H1 (cell line): Measurements from ENCODE around the gene KCNMA1. TPM values are rescaled to one million over a fixed set of nuclear protein-coding genes. Genes with fewer than 3 reads are reported as not detected.

ENCODE experiments used
- CTCF ChIA-PET: fragments of 300-600 bp; sonication (Branson Sonifier 250); formaldehyde crosslinking; loops from one replicate; lab custom pipeline; 2021; ENCODE audit not compliant: partially characterized antibody; lab: Charles Lee
- POLR2A ChIA-PET: fragments of 300-600 bp; sonication (Branson Sonifier 250); formaldehyde crosslinking; loops from one replicate; lab custom pipeline; 2021; ENCODE audit warnings: inconsistent platforms; ENCODE audit not compliant: partially characterized antibody; lab: Charles Lee
- DNase-seq, 2 experiments: peaks; one replicate each; pipeline versions ENCODE4 v3.0.0 to v3.0.0-alpha.2; 2010 to 2022; ENCODE audit warnings: low spot score in 2 of 2, low read depth in 1 of 2, mixed read lengths in 1 of 2
- FAIRE-seq: peaks from 2 replicates; lab custom pipeline; 2011; peaks lifted over from hg19 to GRCh38; lab: Jason Lieb, UNC
- H2AFZ ChIP-seq: 2 replicates; pipeline ENCODE4 v1.8.1; 2012; ENCODE audit warnings: low read length, inconsistent platforms
- H2AK5ac ChIP-seq: 2 replicates; pipeline ENCODE4 v1.6.1; 2013; ENCODE audit warnings: low read depth, low read length
- H2BK120ac ChIP-seq: replicated peaks from 2 replicates; pipeline ENCODE3; 2013; ENCODE audit warnings: low read depth, low read length, inconsistent platforms
- H2BK12ac ChIP-seq: 2 replicates; pipeline ENCODE4 v1.6.1; 2013; ENCODE audit warnings: low read depth, low read length
- H2BK15ac ChIP-seq: 2 replicates; pipeline ENCODE4 v1.6.1; 2013; ENCODE audit warnings: low read length
- H2BK20ac ChIP-seq: 2 replicates; pipeline ENCODE4 v1.6.1; 2013; ENCODE audit warnings: low read length
- H2BK5ac ChIP-seq: 2 replicates; pipeline ENCODE4 v1.6.1; 2013; ENCODE audit warnings: low read depth, low read length
- H3K14ac ChIP-seq: 2 replicates; pipeline ENCODE4 v1.6.1; 2013; ENCODE audit warnings: inconsistent platforms; ENCODE audit not compliant: insufficient read length
- H3K18ac ChIP-seq: 2 replicates; pipeline ENCODE4 v1.6.1; 2013; ENCODE audit warnings: low read length; ENCODE audit errors: extremely low read depth
- H3K23ac ChIP-seq: 2 replicates; pipeline ENCODE4 v1.6.1; 2013; ENCODE audit warnings: inconsistent platforms; ENCODE audit not compliant: insufficient read length
- H3K23me2 ChIP-seq: 2 replicates; pipeline ENCODE4 v1.6.1; 2013; ENCODE audit warnings: low read depth, low read length
- H3K27ac ChIP-seq: 2 replicates; pipeline ENCODE4 v1.6.1; 2011; ENCODE audit warnings: low read depth, low read length, inconsistent platforms
- H3K27me3 ChIP-seq, 4 experiments: replicated peaks in 1 of 4; 1 replicate in 1 of 4; 2 replicates in 3 of 4; pipeline versions ENCODE4 v1.6.1 to v1.8.1; 2011 to 2013; ENCODE audit warnings: low read length in 3 of 4, mild to moderate bottlenecking in 3 of 4, inconsistent platforms in 2 of 4, mixed read lengths in 2 of 4, moderate library complexity in 1 of 4; ENCODE audit not compliant: control insufficient read depth in 3 of 4, insufficient read depth in 3 of 4; ENCODE audit errors: extremely low read depth in 1 of 4
- H3K36me3 ChIP-seq, 4 experiments: 2 replicates each; pipeline versions ENCODE4 v1.6.1 to v1.8.1; 2011 to 2013; ENCODE audit warnings: mild to moderate bottlenecking in 4 of 4, low read length in 3 of 4, moderate library complexity in 2 of 4, control low read depth in 1 of 4, inconsistent platforms in 1 of 4; ENCODE audit not compliant: insufficient read depth in 4 of 4, control insufficient read depth in 2 of 4
- H3K4ac ChIP-seq: replicated peaks from 2 replicates; pipeline ENCODE3; 2013; ENCODE audit warnings: low read length, low read depth, mixed read lengths, inconsistent platforms; ENCODE audit not compliant: insufficient read length
- H3K4me1 ChIP-seq, 4 experiments: replicated peaks in 1 of 4; 1 replicate in 1 of 4; 2 replicates in 3 of 4; pipeline versions ENCODE4 v1.6.1 to v1.8.1; 2011 to 2013; ENCODE audit warnings: low read length in 3 of 4, inconsistent platforms in 2 of 4, mixed read lengths in 1 of 4; ENCODE audit not compliant: insufficient read depth in 4 of 4, control insufficient read depth in 3 of 4
- H3K4me2 ChIP-seq, 2 experiments: 2 replicates each; pipeline versions ENCODE4 v1.6.1 to v1.8.1; 2011 to 2013; ENCODE audit warnings: low read depth in 2 of 2, low read length in 2 of 2, control low read depth in 1 of 2, inconsistent platforms in 1 of 2, mild to moderate bottlenecking in 1 of 2; ENCODE audit not compliant: insufficient read depth in 1 of 2
- H3K4me3 ChIP-seq, 4 experiments: fragments of 200-600, 300-600 bp in 1 of 4; sonication (generic), shearing (Covaris generic), sonication (Bioruptor Twin) in 1 of 4; 2 replicates each; pipeline versions ENCODE4 v1.5.1 to v1.8.1; 2011 to 2016; ENCODE audit warnings: low read length in 4 of 4, low read depth in 3 of 4, control low read depth in 2 of 4, inconsistent platforms in 2 of 4, mild to moderate bottlenecking in 2 of 4, mixed read lengths in 1 of 4, moderate library complexity in 1 of 4; ENCODE audit not compliant: insufficient read depth in 2 of 4; ENCODE audit errors: extremely low read depth in 1 of 4
- H3K56ac ChIP-seq: replicated peaks from 2 replicates; pipeline ENCODE3; 2013; ENCODE audit warnings: low read depth, mild to moderate bottlenecking, mixed read lengths, low read length, inconsistent platforms; ENCODE audit not compliant: insufficient read length
- H3K79me1 ChIP-seq: 2 replicates; pipeline ENCODE4 v1.6.1; 2013; ENCODE audit warnings: low read depth, low read length, control low read depth
- H3K79me2 ChIP-seq, 2 experiments: 2 replicates each; pipeline versions ENCODE4 v1.6.1 to v1.8.1; 2012 to 2013; ENCODE audit warnings: low read length in 2 of 2, mild to moderate bottlenecking in 2 of 2, inconsistent platforms in 1 of 2; ENCODE audit not compliant: insufficient read depth in 2 of 2, control insufficient read depth in 1 of 2
- H3K9ac ChIP-seq, 4 experiments: replicated peaks in 1 of 4; 1 replicate in 1 of 4; 2 replicates in 3 of 4; pipeline versions ENCODE4 v1.6.1 to v1.8.1; 2011 to 2013; ENCODE audit warnings: low read depth in 3 of 4, low read length in 3 of 4, control low read depth in 2 of 4, mild to moderate bottlenecking in 2 of 4, moderate library complexity in 2 of 4, inconsistent platforms in 1 of 4; ENCODE audit errors: extremely low read depth in 1 of 4
- H3K9me3 ChIP-seq, 2 experiments: 2 replicates each; pipeline versions ENCODE4 v1.6.1 to v1.8.1; 2012 to 2013; ENCODE audit warnings: mild to moderate bottlenecking in 2 of 2, moderate library complexity in 2 of 2, control low read depth in 1 of 2, inconsistent platforms in 1 of 2, low read depth in 1 of 2, low read length in 1 of 2, mixed read lengths in 1 of 2; ENCODE audit not compliant: insufficient read depth in 2 of 2
- H4K20me1 ChIP-seq, 2 experiments: replicated peaks in 1 of 2; 2 replicates each; pipeline versions ENCODE3 to v1.8.1; 2011 to 2013; ENCODE audit warnings: inconsistent platforms in 2 of 2, low read length in 2 of 2, mild to moderate bottlenecking in 1 of 2; ENCODE audit not compliant: insufficient read depth in 2 of 2, control insufficient read depth in 1 of 2
- H4K5ac ChIP-seq: 2 replicates; pipeline ENCODE4 v1.6.1; 2013; ENCODE audit warnings: low read length, low read depth, mixed read lengths, inconsistent platforms; ENCODE audit not compliant: insufficient read length
- H4K8ac ChIP-seq: 2 replicates; pipeline ENCODE4 v1.8.0; 2013; ENCODE audit warnings: mild to moderate bottlenecking, moderate library complexity, low read length, inconsistent platforms; ENCODE audit not compliant: insufficient read depth; ENCODE audit errors: extremely low read depth
- H4K91ac ChIP-seq: replicated peaks from 2 replicates; pipeline ENCODE3; 2013; ENCODE audit warnings: low read length, mixed read lengths, inconsistent platforms; ENCODE audit not compliant: insufficient read length
- BRCA1 ChIP-seq: IDR thresholded peaks from 2 replicates; pipeline ENCODE4 v1.6.1; 2012; ENCODE audit warnings: low read depth, low read length, improper control_type of control experiment
- CHD2 ChIP-seq: IDR thresholded peaks from 2 replicates; pipeline ENCODE4 v1.6.1; 2012; ENCODE audit warnings: low read length, improper control_type of control experiment
- GABPA ChIP-seq: IDR thresholded peaks from 2 replicates; pipeline ENCODE4 v1.6.1; 2011; ENCODE audit warnings: mild to moderate bottlenecking, low read length, moderate library complexity, borderline replicate concordance; ENCODE audit not compliant: insufficient read depth
- HDAC2 ChIP-seq, 2 experiments: fragments of 300-600 bp in 1 of 2; sonication (generic) in 1 of 2; IDR thresholded peaks; 2 replicates each; pipeline ENCODE4 v1.6.1; 2011 to 2012; ENCODE audit warnings: low read depth in 2 of 2, low read length in 2 of 2, mild to moderate bottlenecking in 2 of 2, moderate library complexity in 2 of 2, borderline replicate concordance in 1 of 2, inconsistent platforms in 1 of 2
- HDAC6 ChIP-seq: IDR thresholded peaks from one replicate; pipeline ENCODE4 v1.7.1; 2012; ENCODE audit warnings: low read depth, mild to moderate bottlenecking, inconsistent platforms, low read length, moderate library complexity
- KDM4A ChIP-seq: IDR thresholded peaks from one replicate; pipeline ENCODE4 v1.7.1; 2012; ENCODE audit warnings: low read depth, mild to moderate bottlenecking, moderate library complexity, low read length, inconsistent platforms; ENCODE audit not compliant: severe bottlenecking
- MAX ChIP-seq: IDR thresholded peaks from 2 replicates; pipeline ENCODE4 v1.6.1; 2012; ENCODE audit warnings: inconsistent platforms
- PHF8 ChIP-seq: fragments of 200-600 bp; sonication (generic); conservative IDR thresholded peaks from 2 replicates; pipeline ENCODE4 v1.7.1; 2012; ENCODE audit warnings: low read depth, mild to moderate bottlenecking, inconsistent platforms, low read length, moderate library complexity
- RNF2 ChIP-seq: fragments of 200-900, 300-1000 bp; sonication (generic); IDR thresholded peaks from 2 replicates; pipeline ENCODE4 v1.7.1; 2016; ENCODE audit warnings: borderline replicate concordance, low read depth, mild to moderate bottlenecking, antibody characterized with exemption, low read length; ENCODE audit not compliant: poor library complexity, severe bottlenecking; ENCODE audit errors: missing control alignments
- SP2 ChIP-seq: IDR thresholded peaks from 2 replicates; pipeline ENCODE4 v1.6.1; 2012; ENCODE audit warnings: mild to moderate bottlenecking, low read length, inconsistent platforms
- WGBS, 2 experiments: shearing (Covaris generic) in 1 of 2; methylation state at CpG; one replicate each; pipeline versions ENCODE4 v1.1.6 to v1.1.7; 2013 to 2015; ENCODE audit warnings: low lambda C conversion rate in 2 of 2, mixed read lengths in 2 of 2, inconsistent platforms in 1 of 2, low coverage in 1 of 2, missing lambda C conversion rate in 1 of 2; ENCODE audit not compliant: insufficient replicate concordance in 2 of 2, insufficient coverage in 1 of 2, insufficient read length in 1 of 2; ENCODE audit errors: extremely low coverage in 1 of 2, missing lambda C conversion rate in 1 of 2; 5-methylcytosine and 5-hydroxymethylcytosine counted together
- polyA plus RNA-seq, 7 experiments: library from polyadenylated mRNA; depleted of rRNA in 3 of 7; stranded (reverse) in 5 of 7; unstranded in 2 of 7; fragments of >200 nt in 5 of 7; fragments of 200-250 nt in 2 of 7; gene quantifications; 1 replicate in 5 of 7; 2 replicates in 1 of 7; 4 replicates in 1 of 7; pipeline versions ENCODE4 v1.2.1 to v1.2.3, GENCODE V29; 2011 to 2013; ENCODE audit warnings: missing spikeins in 2 of 7, mixed read lengths in 2 of 7
- total RNA-seq: library from RNA; stranded (reverse); fragmentation: NEBNext Ultra II Directional; extraction: Animal tissue kit (Norgen Biotek cat#: 25700); gene quantifications from 2 replicates; pipeline ENCODE4 v1.2.1, GENCODE V29; 2021

KCNMA1 gene
- total and polyA plus RNA-seq, 2 of the 8 experiments (the other 6 are each of a cell fraction or from before 2014, with no cell fraction given) = 10.2 to 11.1 TPM

DNA sequence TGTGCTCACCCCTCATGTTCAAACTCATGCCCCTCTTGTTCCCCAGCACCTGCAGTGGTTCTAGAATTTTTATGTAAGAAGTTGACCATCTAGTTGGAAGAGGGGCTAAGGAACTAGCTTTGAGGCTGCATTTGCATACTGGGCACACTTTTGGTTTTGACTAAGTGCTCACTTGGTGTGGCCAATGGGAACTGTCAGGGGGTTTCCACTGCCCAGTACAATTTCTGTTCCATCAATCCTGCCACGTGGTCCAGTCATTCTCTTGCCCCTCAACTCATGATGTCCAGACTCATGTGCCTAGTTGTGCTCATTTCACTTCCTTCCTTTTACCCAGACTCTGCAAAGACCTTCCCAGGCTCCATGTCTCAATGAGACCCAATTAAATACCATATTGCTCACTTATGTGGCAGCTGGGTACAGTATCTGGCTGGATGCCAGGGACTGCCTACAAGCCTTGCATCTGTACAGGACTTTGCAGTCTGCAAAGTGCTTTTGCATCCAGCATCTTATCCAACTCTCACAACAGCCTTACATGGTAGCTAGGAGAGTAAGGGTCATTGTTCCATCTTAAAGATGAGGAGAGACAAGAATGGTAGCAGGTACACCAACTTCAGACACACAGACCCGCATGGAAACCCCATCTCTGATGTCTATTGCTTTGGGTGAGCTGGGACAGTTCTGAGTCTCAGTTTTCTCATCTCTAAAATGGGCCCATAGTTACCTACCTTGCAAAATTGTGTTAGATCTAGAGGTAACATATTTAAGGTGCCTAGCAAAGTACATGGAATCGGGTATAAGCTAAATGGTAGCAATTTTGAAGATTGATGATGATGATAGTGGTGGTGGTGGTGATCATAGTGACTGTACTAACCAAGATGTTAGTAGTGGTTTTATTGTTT, 30.1 kb upstream of the KCNMA1 start:
- Histone ChIP-seq H2AK5ac (no peak overlapping the region), H2BK20ac (no peak overlapping the region), H3K27ac (no peak overlapping the region), H2BK5ac (no peak overlapping the region), H3K79me2 (no peaks in the 10 kb centered on the region), H2AFZ (no peak overlapping the region), H4K91ac (no peak overlapping the region), H2BK15ac (no peak overlapping the region), H3K23ac (no peak overlapping the region), H3K27me3 (no peaks in the 10 kb centered on the region), H4K8ac (no peak overlapping the region), H3K4me3 (no peak overlapping the region), H3K14ac (no peak overlapping the region), H3K56ac (no peak overlapping the region), H4K20me1 (no peaks in the 10 kb centered on the region), H3K9me3 (no peaks in the 10 kb centered on the region), H3K4me2 (no peak overlapping the region), H3K9ac (no peak overlapping the region), H3K18ac (no peak overlapping the region), H3K4me1 (peaks cover 0 to 6% (median 0%) of the 10 kb centered on the region in 4 experiments; a peak in 1 of 7 replicates), H2BK120ac (no peak overlapping the region), H4K5ac (no peak overlapping the region), H3K36me3 (no peaks in the 10 kb centered on the region), H3K23me2 (peaks cover 2% of the 10 kb centered on the region; the same call in 1 of the 2 replicates), H3K79me1 (no peaks in the 10 kb centered on the region), H2BK12ac (no peak overlapping the region), H3K4ac (no peak overlapping the region)
- WGBS, 2 experiments = 89% methylated on average over 3 of the region's 3 CpGs; no CpG with 5 or more reads in 1 of the 2 experiments
- DNase-seq (no peak), FAIRE-seq (no peak)
- ChIA-PET POLR2A (no interaction called here), CTCF (interaction anchor here (1.0 to 4.2 kb wide), 4 partner anchors 8 to 43 kb away, joined by 3 to 17 read pairs (median 6); no protein-coding TSS in a partner anchor)
- TF ChIP-seq BRCA1 (no peak), HDAC6 (no peak), CHD2 (no peak), MAX (no peak), PHF8 (no peak), GABPA (no peak), RNF2 (no peak), HDAC2 (IDR thresholded peaks at IDR 0.05; ENCODE audit: borderline replicate concordance in 1 of 2, low read depth in 2 of 2, low read length in 2 of 2) (no peak), SP2 (no peak), KDM4A (no peak)
